Measurements from ENCODE around the gene CD33. TPM values are rescaled to one million over a fixed set of nuclear protein-coding genes. Genes with fewer than 3 reads are reported as not detected.

CD33 gene
- polyA plus RNA-seq, 1 donor from 2014 or later, result not detected

DNA sequence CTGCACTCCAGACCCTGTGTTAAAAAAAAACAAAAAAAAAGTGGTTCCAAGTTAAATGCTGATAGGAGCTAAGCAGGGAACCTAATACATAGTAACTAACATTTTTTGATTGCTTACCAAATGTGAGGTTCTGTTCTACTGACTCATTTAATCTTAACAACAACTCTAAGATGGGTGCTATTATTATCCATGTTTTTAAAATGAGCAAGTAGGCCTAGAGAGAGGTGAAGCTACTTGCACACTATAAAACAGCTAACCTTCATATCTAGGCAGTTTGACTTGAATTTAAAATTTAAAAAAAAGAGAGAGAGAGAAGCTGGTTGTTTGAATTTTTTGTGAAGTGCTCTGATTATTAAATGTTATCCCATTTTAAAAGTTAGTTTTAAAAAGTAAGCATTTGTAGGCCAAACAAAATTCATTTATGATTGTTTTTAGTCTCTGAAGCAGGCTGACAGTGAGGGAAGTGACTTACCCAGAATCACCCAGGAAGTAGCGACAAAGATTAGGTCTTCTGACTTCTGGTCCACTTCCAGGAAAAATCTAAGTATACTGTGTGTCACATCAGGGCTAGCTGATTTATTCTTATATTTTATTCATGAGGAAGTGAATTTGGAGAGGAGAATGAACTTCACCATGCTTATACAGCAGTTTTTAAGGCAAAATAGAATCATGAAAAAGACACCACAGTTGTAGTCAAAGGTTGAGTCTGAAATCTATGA lies 28.4 kb downstream of the CD33 start:
- no peak overlapping the region for H3K9ac ChIP-seq (ENCODE audit: low read length)
- no peaks in the 10 kb centered on the region for H3K36me3 ChIP-seq (ENCODE audit: insufficient read depth, low read length)
- H3K4me2 ChIP-seq (ENCODE audit: low read length), result no peak overlapping the region
- no peaks in the 10 kb centered on the region for H3F3A ChIP-seq (ENCODE audit: insufficient read depth, low read length, poor library complexity, severe bottlenecking)
- H3K9me3 ChIP-seq (ENCODE audit: low read length), result no peaks in the 10 kb centered on the region
- H3K27ac ChIP-seq (ENCODE audit: low read length), result no peak overlapping the region
- no peak for TF ChIP-seq SMC3 (conservative IDR thresholded peaks at IDR 0.05; ENCODE audit: poor library complexity)
- no peak for TF ChIP-seq POLR2AphosphoS5 (IDR thresholded peaks at IDR 0.05)
- TF ChIP-seq, protein P1, sequence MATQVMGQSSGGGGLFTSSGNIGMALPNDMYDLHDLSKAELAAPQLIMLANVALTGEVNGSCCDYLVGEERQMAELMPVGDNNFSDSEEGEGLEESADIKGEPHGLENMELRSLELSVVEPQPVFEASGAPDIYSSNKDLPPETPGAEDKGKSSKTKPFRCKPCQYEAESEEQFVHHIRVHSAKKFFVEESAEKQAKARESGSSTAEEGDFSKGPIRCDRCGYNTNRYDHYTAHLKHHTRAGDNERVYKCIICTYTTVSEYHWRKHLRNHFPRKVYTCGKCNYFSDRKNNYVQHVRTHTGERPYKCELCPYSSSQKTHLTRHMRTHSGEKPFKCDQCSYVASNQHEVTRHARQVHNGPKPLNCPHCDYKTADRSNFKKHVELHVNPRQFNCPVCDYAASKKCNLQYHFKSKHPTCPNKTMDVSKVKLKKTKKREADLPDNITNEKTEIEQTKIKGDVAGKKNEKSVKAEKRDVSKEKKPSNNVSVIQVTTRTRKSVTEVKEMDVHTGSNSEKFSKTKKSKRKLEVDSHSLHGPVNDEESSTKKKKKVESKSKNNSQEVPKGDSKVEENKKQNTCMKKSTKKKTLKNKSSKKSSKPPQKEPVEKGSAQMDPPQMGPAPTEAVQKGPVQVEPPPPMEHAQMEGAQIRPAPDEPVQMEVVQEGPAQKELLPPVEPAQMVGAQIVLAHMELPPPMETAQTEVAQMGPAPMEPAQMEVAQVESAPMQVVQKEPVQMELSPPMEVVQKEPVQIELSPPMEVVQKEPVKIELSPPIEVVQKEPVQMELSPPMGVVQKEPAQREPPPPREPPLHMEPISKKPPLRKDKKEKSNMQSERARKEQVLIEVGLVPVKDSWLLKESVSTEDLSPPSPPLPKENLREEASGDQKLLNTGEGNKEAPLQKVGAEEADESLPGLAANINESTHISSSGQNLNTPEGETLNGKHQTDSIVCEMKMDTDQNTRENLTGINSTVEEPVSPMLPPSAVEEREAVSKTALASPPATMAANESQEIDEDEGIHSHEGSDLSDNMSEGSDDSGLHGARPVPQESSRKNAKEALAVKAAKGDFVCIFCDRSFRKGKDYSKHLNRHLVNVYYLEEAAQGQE (IDR thresholded peaks at IDR 0.05; ENCODE audit: borderline replicate concordance), result no peak
- H2AFZ ChIP-seq (ENCODE audit: low read depth, low read length), result no peak overlapping the region
- no peaks in the 10 kb centered on the region for H3K79me2 ChIP-seq (replicated peaks; ENCODE audit: insufficient read depth, low read length)
- no peaks in the 10 kb centered on the region for H3K27me3 ChIP-seq (ENCODE audit: insufficient read depth, low read depth, low read length)
- H4K20me1 ChIP-seq (ENCODE audit: insufficient read depth), result no peaks in the 10 kb centered on the region
- no peak overlapping the region for H3K4me3 ChIP-seq (ENCODE audit: low read length)
- H3K9me2 ChIP-seq (ENCODE audit: insufficient read depth, low read length), result no peaks in the 10 kb centered on the region

DNA sequence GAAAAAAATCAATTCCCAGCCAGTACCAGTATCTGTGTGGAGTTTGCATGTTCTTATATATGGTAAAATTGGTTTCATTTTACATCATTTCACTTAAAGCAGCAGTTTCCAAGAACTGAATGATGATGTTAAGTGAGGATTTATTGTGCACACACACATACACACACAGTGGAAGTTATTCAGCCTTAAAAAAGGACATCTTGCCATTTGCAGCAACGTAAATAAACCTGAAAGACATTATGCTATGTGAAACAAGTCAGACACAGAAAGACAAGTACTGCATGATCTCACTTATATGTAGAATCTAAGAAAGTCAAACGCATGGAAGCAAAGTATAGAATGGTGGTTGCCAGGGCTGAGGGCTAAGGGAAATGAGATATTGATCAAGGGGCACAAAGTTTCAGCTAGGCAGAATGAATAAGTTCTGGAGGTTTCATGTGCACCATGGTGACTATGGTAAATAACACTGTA lies 31.3 kb downstream of the CD33 start:
- Histone ChIP-seq H2AFZ (ENCODE audit: low read depth, low read length) (no peak overlapping the region), H3K9me3 (ENCODE audit: low read length) (no peaks in the 10 kb centered on the region), H3K27me3 (ENCODE audit: insufficient read depth, low read depth, low read length) (no peaks in the 10 kb centered on the region), H3F3A (ENCODE audit: insufficient read depth, low read length, poor library complexity, severe bottlenecking) (no peaks in the 10 kb centered on the region), H3K9ac (ENCODE audit: low read length) (no peak overlapping the region), H3K4me3 (ENCODE audit: low read length) (no peak overlapping the region), H3K36me3 (ENCODE audit: insufficient read depth, low read length) (no peaks in the 10 kb centered on the region), H3K27ac (ENCODE audit: low read length) (no peak overlapping the region), H3K4me2 (ENCODE audit: low read length) (no peak overlapping the region), H3K79me2 (replicated peaks; ENCODE audit: insufficient read depth, low read length) (no peaks in the 10 kb centered on the region), H3K9me2 (ENCODE audit: insufficient read depth, low read length) (no peaks in the 10 kb centered on the region), H4K20me1 (ENCODE audit: insufficient read depth) (no peaks in the 10 kb centered on the region)
- TF ChIP-seq POLR2AphosphoS5 (IDR thresholded peaks at IDR 0.05) (no peak), SMC3 (conservative IDR thresholded peaks at IDR 0.05; ENCODE audit: poor library complexity) (no peak), TAF1 (IDR thresholded peaks at IDR 0.05; ENCODE audit: low read depth) (no peak), MXI1 (conservative IDR thresholded peaks at IDR 0.05; ENCODE audit: poor library complexity, severe bottlenecking) (no peak), EP300 (conservative IDR thresholded peaks at IDR 0.05; ENCODE audit: poor library complexity, severe bottlenecking) (no peak), RAD21 (conservative IDR thresholded peaks at IDR 0.05) (no peak), EZH2 (IDR thresholded peaks at IDR 0.05; ENCODE audit: borderline replicate concordance, insufficient read depth, low read length, poor library complexity, severe bottlenecking) (no peak)
- TF ChIP-seq, protein P2, sequence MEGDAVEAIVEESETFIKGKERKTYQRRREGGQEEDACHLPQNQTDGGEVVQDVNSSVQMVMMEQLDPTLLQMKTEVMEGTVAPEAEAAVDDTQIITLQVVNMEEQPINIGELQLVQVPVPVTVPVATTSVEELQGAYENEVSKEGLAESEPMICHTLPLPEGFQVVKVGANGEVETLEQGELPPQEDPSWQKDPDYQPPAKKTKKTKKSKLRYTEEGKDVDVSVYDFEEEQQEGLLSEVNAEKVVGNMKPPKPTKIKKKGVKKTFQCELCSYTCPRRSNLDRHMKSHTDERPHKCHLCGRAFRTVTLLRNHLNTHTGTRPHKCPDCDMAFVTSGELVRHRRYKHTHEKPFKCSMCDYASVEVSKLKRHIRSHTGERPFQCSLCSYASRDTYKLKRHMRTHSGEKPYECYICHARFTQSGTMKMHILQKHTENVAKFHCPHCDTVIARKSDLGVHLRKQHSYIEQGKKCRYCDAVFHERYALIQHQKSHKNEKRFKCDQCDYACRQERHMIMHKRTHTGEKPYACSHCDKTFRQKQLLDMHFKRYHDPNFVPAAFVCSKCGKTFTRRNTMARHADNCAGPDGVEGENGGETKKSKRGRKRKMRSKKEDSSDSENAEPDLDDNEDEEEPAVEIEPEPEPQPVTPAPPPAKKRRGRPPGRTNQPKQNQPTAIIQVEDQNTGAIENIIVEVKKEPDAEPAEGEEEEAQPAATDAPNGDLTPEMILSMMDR (IDR thresholded peaks at IDR 0.05; ENCODE audit: poor library complexity, severe bottlenecking), result no peak
- TF ChIP-seq, protein P1 (IDR thresholded peaks at IDR 0.05; ENCODE audit: borderline replicate concordance), result no peak
